ENCODE measurements around the gene PCSK4.
A peak's percentile ranks its signal among the peaks of the same experiment; 100 is the strongest.

The PCSK4 gene

DNA sequence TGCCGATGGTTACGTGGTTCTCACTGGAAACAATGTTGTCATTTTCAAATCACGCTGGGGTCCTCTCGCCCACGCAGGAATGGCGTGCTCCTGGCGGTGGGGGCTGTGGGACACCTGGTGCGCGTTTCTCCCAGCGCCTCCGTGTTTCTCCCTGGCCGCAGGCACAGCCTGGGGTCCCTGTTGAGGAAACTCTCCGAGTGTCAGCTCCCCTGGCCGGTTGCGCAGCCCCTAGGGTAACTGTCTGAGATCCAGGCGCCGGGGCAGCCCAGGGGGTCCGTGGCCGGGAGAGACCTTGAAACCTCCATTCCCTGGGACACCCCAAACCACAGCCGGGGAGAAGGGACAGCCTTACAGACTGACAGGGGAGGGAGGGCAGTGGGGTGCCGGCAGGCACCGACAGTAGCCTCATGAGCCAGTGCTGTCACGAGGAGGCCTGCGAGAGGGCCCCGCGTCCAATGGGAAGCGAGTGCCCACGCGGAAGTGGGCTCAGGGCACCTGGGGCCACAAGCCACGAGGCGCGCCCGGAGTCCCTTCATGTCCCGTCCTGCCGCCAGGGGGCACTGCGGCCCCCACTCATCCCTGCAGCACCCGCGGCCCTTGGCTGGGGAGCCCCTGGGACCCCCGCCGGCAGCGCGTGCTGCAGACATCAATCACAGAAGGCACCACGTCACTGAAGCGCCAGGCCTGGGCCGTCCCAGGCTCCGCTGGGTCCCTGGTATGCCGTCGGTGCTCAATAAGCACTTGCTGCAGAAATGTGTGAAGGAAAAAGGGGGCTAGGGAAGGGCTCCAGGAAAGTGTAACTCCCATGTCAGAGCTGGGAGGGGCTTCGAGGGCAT, 13.2 kb upstream of the PCSK4 start (continued):
- TF ChIP-seq, protein P1, sequence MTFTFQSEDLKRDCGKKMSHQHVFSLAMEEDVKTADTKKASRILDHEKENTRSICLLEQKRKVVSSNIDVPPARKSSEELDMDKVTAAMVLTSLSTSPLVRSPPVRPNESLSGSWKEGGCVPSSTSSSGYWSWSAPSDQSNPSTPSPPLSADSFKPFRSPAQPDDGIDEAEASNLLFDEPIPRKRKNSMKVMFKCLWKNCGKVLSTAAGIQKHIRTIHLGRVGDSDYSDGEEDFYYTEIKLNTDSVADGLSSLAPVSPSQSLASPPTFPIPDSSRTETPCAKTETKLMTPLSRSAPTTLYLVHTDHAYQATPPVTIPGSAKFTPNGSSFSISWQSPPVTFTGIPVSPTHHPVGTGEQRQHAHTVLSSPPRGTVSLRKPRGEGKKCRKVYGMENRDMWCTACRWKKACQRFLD (tag by site-specific recombination; IDR thresholded peaks at IDR 0.05), result no peak
- TF ChIP-seq HOXD13 (CRISPR knock-in tag; IDR thresholded peaks at IDR 0.05; ENCODE audit: borderline replicate concordance) (no peak), KLF1 (tag by site-specific recombination; IDR thresholded peaks at IDR 0.05) (peak; percentile 27; the same call in 1 of the 2 replicates), ZEB2 (tag by site-specific recombination; IDR thresholded peaks at IDR 0.05) (peak; percentile 84), ZNF610 (tag by site-specific recombination; IDR thresholded peaks at IDR 0.05; ENCODE audit: borderline replicate concordance) (peak; percentile 76; the same call in 1 of the 2 replicates), ZNF155 (tag by site-specific recombination; IDR thresholded peaks at IDR 0.05) (no peak), OSR2 (tag by site-specific recombination; IDR thresholded peaks at IDR 0.05) (no peak), FEZF1 (tag by site-specific recombination; IDR thresholded peaks at IDR 0.05) (peak; percentile 11; the same call in 1 of the 2 replicates), ZNF404 (tag by site-specific recombination; IDR thresholded peaks at IDR 0.05) (no peak), ZNF624 (tag by site-specific recombination; IDR thresholded peaks at IDR 0.05) (no peak), KLF7 (tag by site-specific recombination; IDR thresholded peaks at IDR 0.05; ENCODE audit: borderline replicate concordance) (no peak), KLF9 (tag by site-specific recombination; IDR thresholded peaks at IDR 0.05; ENCODE audit: low read depth) (0 out of 2 replicates have a peak, but pooled peaks have one; percentile 16), ZFP37 (tag by site-specific recombination; IDR thresholded peaks at IDR 0.05) (0 out of 2 replicates have a peak, but pooled peaks have one; percentile 45), GLIS1 (tag by site-specific recombination; IDR thresholded peaks at IDR 0.05) (peak; percentile 92), ZNF549 (tag by site-specific recombination; IDR thresholded peaks at IDR 0.05) (no peak), ZNF394 (tag by site-specific recombination; IDR thresholded peaks at IDR 0.05; ENCODE audit: borderline replicate concordance) (peak; percentile 56; the same call in 1 of the 2 replicates), ZNF423 (tag by site-specific recombination; IDR thresholded peaks at IDR 0.05) (peak; percentile 49; the same call in 1 of the 2 replicates), ZBTB8A (tag by site-specific recombination; IDR thresholded peaks at IDR 0.05) (peak; percentile 96), ZNF184 (tag by site-specific recombination; IDR thresholded peaks at IDR 0.05) (0 out of 2 replicates have a peak, but pooled peaks have one; percentile 49), ZBTB20 (tag by site-specific recombination; IDR thresholded peaks at IDR 0.05) (peak; percentile 60), ZNF791 (tag by site-specific recombination; IDR thresholded peaks at IDR 0.05) (no peak), ZNF266 (tag by site-specific recombination; IDR thresholded peaks at IDR 0.05; ENCODE audit: low read depth) (no peak)
- TF ChIP-seq, protein P2, sequence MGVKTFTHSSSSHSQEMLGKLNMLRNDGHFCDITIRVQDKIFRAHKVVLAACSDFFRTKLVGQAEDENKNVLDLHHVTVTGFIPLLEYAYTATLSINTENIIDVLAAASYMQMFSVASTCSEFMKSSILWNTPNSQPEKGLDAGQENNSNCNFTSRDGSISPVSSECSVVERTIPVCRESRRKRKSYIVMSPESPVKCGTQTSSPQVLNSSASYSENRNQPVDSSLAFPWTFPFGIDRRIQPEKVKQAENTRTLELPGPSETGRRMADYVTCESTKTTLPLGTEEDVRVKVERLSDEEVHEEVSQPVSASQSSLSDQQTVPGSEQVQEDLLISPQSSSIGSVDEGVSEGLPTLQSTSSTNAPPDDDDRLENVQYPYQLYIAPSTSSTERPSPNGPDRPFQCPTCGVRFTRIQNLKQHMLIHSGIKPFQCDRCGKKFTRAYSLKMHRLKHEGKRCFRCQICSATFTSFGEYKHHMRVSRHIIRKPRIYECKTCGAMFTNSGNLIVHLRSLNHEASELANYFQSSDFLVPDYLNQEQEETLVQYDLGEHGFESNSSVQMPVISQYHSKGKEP (tag by site-specific recombination; IDR thresholded peaks at IDR 0.05), result peak; percentile 65; the same call in 1 of the 2 replicates
- TF ChIP-seq, protein P3, sequence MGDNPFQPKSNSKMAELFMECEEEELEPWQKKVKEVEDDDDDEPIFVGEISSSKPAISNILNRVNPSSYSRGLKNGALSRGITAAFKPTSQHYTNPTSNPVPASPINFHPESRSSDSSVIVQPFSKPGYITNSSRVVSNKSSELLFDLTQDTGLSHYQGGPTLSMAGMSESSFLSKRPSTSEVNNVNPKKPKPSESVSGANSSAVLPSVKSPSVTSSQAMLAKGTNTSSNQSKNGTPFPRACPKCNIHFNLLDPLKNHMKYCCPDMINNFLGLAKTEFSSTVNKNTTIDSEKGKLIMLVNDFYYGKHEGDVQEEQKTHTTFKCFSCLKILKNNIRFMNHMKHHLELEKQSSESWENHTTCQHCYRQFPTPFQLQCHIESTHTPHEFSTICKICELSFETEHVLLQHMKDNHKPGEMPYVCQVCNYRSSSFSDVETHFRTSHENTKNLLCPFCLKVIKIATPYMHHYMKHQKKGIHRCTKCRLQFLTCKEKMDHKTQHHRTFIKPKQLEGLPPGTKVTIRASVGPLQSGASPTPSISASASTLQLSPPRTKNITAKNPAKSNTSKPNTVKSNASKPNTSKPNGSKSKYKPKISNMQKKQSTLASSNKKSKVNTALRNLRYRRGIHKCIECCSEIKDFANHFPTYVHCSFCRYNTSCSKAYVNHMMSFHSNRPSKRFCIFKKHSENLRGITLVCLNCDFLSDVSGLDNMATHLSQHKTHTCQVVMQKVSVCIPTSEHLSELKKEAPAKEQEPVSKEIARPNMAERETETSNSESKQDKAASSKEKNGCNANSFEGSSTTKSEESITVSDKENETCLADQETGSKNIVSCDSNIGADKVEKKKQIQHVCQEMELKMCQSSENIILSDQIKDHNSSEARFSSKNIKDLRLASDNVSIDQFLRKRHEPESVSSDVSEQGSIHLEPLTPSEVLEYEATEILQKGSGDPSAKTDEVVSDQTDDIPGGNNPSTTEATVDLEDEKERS (tag by site-specific recombination; IDR thresholded peaks at IDR 0.05), result no peak
- TF ChIP-seq, protein P4, sequence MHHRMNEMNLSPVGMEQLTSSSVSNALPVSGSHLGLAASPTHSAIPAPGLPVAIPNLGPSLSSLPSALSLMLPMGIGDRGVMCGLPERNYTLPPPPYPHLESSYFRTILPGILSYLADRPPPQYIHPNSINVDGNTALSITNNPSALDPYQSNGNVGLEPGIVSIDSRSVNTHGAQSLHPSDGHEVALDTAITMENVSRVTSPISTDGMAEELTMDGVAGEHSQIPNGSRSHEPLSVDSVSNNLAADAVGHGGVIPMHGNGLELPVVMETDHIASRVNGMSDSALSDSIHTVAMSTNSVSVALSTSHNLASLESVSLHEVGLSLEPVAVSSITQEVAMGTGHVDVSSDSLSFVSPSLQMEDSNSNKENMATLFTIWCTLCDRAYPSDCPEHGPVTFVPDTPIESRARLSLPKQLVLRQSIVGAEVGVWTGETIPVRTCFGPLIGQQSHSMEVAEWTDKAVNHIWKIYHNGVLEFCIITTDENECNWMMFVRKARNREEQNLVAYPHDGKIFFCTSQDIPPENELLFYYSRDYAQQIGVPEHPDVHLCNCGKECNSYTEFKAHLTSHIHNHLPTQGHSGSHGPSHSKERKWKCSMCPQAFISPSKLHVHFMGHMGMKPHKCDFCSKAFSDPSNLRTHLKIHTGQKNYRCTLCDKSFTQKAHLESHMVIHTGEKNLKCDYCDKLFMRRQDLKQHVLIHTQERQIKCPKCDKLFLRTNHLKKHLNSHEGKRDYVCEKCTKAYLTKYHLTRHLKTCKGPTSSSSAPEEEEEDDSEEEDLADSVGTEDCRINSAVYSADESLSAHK (tag by site-specific recombination; IDR thresholded peaks at IDR 0.05), result peak; percentile 100
- TF ChIP-seq, protein P5, sequence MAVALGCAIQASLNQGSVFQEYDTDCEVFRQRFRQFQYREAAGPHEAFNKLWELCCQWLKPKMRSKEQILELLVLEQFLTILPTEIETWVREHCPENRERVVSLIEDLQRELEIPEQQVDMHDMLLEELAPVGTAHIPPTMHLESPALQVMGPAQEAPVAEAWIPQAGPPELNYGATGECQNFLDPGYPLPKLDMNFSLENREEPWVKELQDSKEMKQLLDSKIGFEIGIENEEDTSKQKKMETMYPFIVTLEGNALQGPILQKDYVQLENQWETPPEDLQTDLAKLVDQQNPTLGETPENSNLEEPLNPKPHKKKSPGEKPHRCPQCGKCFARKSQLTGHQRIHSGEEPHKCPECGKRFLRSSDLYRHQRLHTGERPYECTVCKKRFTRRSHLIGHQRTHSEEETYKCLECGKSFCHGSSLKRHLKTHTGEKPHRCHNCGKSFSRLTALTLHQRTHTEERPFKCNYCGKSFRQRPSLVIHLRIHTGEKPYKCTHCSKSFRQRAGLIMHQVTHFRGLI (tag by site-specific recombination; IDR thresholded peaks at IDR 0.05), result no peak
- TF ChIP-seq, protein P6, sequence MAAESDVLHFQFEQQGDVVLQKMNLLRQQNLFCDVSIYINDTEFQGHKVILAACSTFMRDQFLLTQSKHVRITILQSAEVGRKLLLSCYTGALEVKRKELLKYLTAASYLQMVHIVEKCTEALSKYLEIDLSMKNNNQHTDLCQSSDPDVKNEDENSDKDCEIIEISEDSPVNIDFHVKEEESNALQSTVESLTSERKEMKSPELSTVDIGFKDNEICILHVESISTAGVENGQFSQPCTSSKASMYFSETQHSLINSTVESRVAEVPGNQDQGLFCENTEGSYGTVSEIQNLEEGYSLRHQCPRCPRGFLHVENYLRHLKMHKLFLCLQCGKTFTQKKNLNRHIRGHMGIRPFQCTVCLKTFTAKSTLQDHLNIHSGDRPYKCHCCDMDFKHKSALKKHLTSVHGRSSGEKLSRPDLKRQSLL (tag by site-specific recombination; IDR thresholded peaks at IDR 0.05), result 0 out of 2 replicates have a peak, but pooled peaks have one; percentile 21

All from HEK293 (cell line).